Activated CD8-positive, alpha-beta memory T cell treated with anti-CD3 and anti-CD28 coated beads, Interleukin-2, amount 50 U/mL, for 24 hours (primary cell): ENCODE data around the gene LAMA3.

Experiments used
- DNase-seq: peaks from one replicate; pipeline ENCODE4 v3.0.0-alpha.2; 2020; ENCODE audit errors: extremely low read depth

LAMA3 gene

DNA sequence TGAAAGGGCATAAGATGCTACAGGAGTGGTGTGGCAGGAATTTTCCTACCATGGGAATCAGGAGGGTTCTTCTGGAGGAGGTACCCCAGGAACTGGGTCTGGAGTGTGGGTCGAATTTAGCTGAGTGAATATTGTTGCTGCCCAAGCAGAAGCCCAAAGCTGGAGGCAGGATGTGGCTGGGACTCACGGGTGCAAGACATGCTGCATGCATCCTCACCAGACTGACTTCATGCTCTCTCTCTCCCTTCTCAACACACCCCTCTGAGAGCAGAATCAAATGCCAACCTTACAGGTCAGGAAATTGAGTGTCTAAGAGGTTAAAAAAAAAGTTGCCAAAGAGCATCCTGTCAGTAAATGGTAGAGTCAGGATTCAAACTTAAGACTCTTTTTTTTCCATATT is 246.6 kb downstream of the LAMA3 start:
- DNase-seq, result no peak

DNA sequence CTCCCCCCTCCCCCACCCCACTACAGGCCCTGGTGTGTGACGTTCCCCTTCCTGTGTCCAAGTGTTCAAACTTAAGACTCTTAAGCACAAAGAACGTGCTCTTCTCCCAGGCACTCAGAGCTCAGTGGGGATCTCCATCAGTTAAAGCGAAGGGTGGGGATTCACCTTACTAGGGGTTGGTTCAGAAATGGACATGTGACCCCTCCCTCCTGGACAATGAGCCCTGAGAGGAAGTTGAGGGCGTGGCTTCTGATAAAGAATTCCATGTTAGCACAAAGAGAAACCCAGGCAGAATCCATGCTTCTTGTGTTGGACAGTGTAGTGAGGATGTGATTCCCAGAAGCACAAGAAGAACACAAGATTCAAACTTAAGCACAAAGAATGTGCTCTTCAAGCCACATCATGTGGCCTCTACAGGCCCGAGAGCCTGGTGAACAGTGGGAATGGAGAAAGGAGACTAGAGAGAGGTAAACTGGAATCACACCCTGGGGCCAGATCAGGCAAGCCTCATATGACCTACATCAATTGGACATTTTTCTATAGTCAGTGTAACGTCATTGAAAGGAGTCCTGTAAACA is 247.2 kb downstream of the LAMA3 start:
- DNase-seq, result no peak

DNA sequence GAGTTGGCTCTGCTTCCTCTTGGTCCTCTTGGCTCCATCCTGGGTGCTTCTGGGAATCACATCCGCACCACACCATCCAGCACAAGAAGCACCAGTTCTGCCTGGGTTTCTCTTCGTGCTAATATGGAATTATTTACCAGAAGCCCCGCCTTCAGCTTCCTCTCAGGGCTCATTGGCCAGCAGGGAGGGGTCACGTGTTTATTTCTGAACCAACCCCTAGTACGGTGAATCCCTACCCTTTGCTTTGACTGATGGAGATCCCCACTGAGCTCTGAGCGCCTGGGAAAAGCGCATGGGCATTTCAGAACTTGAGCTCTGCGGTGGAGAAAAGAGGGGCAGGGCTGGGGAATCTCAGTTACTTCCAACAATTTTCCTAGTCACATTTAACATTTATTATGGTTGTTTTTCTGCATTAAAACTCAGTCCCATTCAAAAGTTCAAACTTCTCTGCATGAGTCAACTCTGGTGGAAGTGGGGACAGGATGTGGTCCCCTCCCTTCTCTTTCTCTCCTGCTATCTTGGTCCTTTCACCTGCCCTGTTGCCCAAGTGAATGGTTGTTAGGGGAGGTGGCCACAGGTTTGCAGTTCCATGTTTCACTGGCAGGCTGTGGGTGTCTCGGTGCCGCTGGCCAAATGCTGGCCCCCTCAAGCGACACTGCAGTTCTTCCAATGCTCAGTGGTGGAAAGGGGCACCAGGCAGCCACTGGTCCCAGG is 248.9 kb downstream of the LAMA3 start:
- DNase-seq, result no peak

DNA sequence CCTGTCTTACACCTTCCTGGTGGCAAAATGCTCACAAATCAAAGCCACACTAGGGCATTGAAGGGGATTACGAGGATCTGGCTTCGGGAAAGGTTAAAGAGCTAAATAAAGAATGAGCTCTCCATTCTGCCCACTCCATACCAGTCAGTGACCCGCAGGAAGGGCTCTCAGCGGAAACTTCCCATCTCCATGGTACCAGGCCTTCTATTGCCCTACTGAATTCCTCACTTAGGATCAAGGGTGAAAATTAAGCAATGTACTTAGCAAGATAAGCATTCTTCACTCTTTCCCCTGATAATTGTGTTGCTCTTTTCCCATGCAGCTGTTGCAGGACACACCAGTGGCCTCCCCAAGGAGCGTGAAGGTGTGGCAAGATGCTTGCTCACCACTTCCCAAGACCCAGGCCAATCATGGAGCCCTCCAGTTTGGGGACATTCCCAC is 249.7 kb downstream of the LAMA3 start:
- no peak for DNase-seq

DNA sequence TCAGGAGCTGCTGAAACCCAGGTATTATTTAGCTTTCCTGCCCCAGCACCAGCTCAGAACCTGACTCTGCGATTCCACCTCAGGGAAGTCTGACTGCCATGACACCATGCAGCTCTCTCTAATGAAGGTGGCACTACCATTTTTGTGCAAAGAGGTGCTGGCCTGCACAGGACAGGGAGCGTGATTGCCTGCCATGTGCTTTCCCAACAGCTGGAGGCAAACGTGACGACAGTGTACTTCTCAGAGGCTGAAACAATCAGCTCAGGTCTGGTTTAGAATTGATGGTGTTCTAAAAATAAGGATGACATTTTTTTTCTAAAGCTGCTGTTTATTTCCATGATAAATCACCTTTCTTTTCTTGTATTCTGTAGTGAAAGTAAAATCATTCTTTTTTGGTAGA is 250.1 kb downstream of the LAMA3 start:
- no peak for DNase-seq

DNA sequence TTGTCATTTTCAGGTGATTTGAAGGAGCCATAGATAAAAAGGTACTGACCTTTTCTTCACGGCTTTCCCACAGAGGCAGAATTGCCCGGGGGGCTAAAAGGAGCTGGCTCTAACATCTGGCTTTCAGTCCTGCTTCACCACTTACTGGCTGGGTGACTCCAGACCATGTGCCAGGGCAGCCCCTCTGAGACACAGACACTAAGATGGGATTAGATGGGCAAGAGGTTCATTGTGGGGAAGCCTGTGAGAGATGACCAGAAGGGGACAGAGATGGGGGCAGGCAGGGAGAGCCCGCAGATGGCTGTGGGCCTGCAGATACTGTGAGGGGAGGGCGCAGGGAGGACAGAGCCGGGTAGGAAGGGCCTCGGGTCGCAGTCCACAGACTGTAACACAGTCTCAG is 250.6 kb downstream of the LAMA3 start:
- no peak for DNase-seq

DNA sequence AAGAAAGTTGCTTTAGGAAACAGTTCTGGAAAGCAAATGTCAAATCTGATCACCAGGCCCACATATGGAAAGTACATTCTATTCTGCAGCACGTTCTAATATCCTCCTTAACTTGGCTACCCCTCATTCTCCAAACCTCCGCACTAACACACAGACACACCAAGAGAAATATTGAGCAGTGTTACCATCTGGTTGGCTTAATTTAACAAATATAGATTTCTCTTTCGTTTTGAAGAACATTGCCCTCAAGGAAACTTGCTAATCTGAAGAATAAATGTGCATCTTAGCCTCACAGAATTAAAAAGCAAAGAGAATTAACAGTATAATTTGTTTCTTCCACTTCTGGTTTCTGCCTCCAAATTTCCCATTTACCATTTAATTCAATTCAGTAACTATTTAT is 252.5 kb downstream of the LAMA3 start:
- DNase-seq, result no peak

DNA sequence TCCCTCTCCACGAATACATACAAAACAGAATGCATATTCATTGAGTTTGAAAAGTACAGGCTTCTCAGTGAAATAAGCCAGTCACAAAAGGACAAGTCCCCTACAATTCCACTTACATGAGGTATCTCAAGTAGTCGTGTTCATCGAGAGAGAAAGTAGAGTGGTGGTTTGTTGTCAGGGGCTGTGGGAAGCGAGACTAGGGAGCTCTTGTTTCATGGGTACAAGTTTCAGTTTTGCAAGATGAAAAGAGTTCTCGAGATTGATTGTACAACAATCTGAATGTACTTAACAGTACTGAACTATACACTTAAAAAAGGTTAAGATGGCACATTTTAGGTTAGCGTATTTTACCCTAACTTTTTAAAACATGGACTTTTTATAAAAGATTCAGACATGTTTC is 253.9 kb downstream of the LAMA3 start:
- DNase-seq, result no peak

DNA sequence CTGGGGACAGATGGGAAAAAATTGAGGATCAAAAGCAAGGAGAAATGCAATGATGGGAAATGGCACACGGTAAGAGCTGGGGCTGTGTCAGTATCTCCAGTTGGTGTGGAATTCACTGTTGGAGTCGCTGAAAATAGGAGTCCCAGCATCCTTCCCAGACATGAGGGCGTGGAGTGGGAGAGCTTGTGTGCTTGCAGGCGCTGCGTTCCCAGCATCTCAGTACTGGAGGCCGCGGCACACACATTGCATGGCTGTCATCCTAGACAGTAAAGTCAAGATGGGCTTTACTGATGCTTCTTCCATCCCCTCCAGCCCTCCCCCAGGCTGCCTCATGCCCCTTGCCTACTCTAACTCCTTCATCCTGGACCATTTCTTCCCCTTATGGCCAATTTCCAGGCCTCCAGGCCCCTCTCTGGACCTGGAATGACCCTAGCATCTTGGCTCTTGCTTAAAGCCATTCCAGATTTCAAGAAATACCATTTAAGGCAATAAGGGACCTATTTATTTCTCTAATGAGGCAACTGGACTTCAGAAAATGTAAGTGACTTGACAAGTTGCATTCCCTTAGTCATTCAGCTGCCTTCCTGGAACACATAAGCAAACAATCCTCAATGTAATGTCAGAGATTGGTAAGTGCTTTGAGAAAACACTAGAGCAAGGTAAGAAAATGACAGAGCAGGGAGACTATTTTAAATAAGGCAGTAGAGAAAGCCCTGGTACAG is 254.8 kb downstream of the LAMA3 start:
- DNase-seq, result no peak

DNA sequence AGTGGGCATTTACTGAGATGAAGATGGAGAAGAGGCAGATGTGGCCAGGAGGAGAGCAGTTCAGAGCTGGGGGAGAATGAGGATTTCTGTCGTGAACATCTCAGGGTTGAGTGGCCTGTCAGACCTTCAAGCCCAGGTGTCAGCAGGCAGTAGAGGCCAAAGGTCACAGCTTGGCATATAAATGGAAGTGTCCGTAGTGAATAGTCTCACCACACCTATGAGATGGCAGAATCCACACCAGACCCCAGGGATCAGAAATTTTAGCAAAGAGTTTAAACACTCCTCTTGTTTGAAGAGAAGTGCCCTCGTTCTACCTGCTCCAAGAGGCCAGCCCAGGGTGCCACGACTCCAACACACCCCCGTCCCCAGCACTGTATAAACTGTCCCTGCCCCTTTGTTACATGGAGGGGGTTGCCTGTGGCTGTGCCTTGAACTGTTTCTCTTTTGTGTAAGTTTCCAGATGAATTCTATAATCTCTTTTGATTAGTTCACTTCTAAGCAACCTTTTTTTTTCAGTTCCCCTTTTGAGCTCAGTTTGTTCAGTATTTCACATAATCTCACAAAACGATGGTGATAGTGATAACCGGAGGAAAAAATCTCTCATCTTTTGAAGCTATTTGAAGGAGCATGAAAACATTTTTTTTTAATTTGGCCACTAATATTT is 256.3 kb downstream of the LAMA3 start:
- no peak for DNase-seq

DNA sequence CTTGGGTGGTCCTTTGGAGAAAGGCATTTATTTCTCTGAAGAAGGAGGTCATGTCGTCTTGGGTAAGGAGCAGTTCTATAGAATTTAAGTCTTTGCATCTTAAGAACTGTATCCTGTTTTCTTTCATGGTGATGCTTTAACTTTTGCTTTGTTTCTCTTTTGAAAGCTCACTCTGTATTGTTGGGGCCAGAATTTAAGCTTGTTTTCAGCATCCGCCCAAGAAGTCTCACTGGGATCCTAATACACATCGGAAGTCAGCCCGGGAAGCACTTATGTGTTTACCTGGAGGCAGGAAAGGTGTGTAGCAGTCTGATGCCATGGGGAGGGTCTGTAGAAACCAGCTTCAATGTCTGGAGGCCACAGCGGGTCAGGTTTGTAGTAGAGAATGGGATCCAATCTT is 260.6 kb downstream of the LAMA3 start:
- no peak for DNase-seq

DNA sequence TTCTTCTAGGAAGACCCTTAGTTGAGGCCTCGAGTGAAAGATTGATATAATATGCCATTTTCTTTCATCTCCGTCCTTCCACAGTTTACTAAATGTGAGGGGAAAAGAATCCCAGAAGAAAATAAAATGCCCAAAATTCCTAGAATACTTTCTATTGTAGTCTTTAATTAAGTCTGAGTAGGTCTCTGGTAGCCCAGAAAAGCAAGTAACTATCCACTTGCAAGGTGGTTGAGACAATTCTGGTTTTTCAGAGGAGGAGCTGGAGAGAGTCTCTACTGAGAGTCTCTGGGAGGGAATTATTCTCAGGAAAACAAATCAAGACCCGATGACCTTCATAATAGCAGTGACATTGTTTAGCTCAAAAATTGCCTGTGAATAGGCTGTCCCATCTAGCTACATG is 261.4 kb downstream of the LAMA3 start:
- DNase-seq, result no peak

DNA sequence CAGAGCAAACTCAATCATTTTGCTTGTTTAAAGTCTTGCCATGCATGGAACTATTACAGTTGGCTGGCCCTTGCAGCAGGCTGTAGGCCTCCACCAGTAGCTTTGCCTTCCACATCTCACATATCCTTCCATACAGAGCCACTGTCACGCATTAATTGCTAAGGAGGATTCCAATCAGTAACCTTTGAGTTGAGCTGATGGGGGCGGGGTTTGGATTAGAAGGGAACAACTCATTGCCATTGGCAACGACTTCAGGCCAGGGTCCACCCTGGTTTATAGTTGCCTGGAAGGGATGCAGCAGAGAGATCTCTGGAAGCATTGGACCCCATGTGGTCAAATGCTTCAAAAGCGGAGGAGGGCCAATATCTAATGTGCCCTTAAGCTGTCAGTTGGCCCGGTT is 262.0 kb downstream of the LAMA3 start:
- no peak for DNase-seq

DNA sequence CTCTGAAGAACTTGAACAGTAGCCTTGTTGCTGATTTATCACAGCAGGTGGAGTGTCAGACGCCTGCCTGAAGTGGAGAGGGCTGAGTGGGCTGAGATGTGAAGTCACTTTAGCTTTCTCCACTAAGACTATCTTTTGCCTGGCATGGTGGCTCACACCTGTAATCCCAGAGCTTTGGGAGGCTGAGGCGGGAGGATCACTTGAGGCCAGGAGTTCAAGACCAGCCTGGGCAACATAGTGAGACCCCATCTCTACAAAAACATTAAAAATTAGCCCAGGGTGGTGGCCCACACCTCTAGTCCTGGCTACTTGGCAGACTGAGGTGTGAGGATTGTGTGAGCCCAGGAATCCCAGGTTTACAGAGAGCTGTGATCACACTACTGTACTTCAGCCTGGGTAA is 264.7 kb downstream of the LAMA3 start:
- DNase-seq, result no peak

DNA sequence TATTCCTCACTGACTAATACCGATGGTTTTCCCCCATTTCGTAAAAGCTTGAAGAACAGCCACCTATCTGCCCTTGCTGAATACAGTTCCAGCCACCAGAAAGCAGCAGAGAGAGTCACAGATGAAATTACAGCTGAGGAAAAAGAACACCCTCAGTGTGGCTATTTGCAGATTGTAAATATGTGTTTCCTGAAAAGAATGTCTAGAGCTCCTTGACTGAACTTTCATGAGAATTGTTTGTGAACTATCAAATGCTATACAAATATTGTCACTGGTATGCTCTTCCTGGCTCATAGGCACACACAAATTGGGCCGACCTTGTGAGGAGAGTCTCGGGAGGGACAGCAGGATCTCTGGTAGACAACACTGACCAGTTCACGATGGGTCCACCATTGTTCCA is 267.2 kb downstream of the LAMA3 start:
- DNase-seq, result no peak

DNA sequence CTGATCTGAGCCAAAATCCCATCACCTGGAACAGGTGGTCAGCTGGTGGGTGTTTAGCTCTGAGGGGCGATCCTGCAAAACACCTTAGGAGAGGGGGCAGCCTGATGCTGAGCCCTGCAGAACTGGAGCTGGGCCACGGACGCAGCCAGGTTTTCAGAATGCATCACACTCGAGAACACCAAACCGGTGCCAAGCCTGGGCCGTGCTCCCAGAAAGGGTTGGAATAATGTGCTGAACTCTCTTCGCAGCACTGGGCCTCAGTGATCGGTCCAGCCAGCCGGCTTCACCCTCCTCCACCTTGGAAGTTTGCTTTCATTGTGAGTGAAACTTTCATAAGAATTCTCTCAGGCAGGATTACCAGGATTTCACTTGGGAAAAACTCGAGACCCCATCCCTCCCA is 268.8 kb downstream of the LAMA3 start:
- DNase-seq, result no peak

DNA sequence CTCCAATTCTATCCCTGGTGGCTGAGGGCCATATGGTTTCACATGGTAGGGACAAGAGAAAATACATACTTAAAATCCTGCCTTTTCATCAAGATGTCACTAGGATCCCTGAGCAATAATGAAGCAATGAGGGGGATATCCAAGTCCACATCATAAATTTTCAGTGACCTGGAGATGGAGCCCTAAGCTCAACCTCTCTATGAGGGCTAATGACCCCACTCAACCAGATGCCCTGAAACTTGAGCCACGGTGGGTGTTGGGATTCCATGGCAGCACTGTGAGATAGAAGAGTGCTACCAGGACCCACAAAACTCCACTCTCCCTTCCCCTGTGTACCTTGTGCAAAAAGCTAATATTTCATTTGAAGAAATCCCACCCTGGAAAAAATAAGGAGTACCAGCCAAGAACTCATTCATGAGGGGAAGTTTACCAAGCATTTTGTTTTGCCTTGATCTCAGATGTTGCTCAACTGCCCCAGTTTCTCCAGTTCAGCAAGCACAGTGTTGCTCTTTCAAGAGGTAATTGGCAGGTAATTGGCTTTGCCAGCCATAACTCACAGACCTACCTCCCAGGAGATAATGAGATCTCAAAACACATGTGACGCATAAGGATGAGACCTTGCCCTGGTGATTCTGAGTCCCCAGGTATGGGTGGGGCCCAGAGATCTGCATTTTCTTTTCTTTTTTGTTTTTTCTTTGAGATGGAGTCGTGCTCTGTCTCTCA is 274.4 kb downstream of the LAMA3 start:
- no peak for DNase-seq

DNA sequence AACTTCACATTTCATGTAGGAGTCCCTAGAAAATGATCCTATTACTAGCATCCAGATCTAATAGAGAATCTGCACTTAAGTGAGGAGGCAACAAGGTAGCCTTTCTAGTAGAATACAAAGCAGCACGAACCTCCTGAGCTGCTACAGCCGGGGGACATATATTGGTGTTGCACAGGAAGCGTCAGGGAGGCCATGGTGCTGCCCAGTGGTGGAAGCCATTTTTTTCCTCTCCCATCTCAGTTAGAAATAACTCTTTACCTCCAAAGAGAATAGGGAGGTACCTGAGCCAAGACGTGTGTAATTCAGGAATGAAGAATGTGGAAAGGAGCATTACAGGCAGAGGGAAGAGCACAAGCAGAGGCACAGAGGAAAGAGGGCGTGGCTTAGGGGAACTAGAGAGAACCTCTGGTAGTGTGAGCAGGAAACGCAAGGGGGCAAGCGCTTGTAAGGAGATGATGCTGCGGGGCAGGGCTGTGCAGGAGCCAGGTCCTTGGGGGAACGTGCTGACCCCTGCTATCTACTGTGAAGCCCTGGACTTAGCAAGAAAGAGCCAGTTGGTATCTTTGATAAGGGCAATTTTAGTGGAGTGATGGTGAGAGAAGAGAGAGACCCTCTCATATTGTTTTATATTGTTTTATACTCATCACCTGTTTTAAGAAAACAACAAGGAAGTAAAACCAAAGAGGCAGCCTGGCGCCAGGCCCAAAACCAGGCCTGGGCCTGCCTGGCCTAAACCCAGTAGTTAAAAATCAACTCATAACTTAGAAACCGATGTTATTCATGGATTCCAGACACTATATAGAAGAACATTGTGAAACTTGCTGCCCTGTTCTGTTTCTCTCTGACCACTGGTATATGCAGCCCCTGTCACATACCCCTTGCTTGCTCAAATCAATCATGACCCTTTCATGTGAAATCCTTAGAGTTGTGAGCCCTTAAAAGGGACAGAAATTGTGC is 275.3 kb downstream of the LAMA3 start:
- no peak for DNase-seq

DNA sequence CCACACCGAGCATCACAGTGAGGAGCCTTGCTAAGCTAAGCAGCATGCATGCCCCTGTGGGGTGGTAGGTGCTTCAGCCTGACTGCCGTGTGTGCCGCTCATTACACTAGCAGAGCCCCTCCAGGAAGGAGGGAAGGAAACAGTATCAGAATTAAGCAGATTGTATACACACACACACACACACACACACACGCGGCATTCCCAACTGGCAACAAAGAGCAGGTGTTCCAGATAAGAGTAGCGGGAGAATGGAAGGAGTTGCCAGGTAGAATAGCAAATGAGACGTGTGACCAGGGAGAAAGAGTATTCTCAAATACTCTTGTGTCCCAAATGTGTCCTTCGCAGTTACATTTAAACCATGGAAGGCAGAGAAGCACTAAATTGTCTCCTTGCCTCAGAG is 277.7 kb downstream of the LAMA3 start:
- no peak for DNase-seq

DNA sequence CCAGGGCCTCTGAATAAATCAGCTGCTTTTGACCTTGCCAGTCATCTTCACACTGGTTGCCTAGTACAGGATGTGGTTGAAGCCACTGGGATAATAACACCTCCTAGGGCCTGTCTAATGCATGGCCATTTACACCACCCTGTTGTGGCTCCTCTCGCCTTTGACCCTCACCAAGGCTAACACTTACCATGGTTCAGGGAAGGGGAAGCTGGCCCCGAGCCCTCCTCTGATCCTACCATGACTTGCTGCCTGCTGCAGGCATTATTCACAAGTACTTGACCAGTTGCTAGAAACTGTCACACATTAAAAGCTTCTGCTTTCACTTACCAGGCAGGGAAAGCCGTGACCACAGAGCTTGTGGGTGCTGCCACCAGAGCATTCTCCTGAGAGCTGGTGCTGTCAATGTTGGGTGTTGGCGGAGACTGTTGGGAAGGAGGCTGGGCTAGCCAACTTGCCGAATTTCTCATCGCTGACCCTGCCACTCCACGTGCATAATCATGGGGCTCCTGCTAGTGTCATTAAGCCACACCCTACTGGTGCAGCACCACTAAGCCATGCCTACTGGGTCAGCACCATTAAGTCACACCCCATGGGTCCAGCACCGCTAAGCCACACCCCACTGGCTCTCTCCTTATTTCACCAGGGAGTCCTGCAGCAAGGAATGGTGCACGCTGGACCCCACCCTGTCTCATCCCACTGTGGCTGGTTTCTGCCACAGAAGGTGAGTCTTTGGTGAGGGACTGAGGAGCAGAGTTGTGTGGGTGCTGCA is 278.3 kb downstream of the LAMA3 start:
- DNase-seq, result no peak
